PC-3 (cell line): ENCODE results near the gene AHSP.

ENCODE experiments used
- CTCF ChIP-seq: fragments of 300-600 bp; sonication (generic); conservative IDR thresholded peaks from 2 replicates; pipeline ENCODE4 v1.5.1; 2017; ENCODE audit warnings: antibody characterized with exemption, low read depth, mild to moderate bottlenecking, low read length
- EZH2 ChIP-seq: fragments of 300-600 bp; sonication (generic); IDR thresholded peaks from one replicate; pipeline ENCODE4 v1.6.1; 2017; ENCODE audit warnings: antibody characterized with exemption, mild to moderate bottlenecking, low read length; ENCODE audit not compliant: unreplicated experiment

- TF ChIP-seq CTCF (no peak), EZH2 (no peak)
Observed at GRCh38 chr16:31499928-31500327, 27.8 kb upstream of the AHSP start.
